ENCODE measurements around the gene NDRG3. TPM values are rescaled to one million over a fixed set of nuclear protein-coding genes. Genes with fewer than 3 reads are reported as not detected.

Gene NDRG3
- total and polyA plus RNA-seq, 2 of the 8 experiments (the other 6 are each of a cell fraction or from before 2014, with no cell fraction given) = 25.7 to 32.3 TPM

DNA sequence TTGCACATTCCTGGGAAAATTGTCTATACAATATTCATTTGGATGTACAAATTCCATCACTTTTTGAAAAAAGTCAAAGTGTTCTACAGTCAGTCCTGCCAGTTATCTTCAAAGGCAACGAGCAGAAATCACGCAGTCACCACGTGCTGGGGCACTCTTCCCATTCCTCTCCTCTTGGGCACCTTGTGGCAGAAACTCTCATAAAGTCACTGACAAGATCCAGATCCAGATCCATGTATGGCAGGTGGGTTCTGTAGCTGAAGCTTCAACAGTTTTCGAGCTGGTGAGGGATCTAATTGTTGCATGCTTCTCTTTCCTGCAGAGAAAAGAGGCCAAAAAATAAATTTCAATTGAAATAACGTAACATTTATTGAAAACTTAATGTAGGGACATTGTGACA, 6.7 kb upstream of the NDRG3 start:
- H3K23ac ChIP-seq (ENCODE audit: insufficient read length) = no peak overlapping the region
- H2AFZ ChIP-seq (ENCODE audit: low read length) = no peak overlapping the region
- no peak overlapping the region for H2AK5ac ChIP-seq (ENCODE audit: low read depth, low read length)
- no peak overlapping the region for H2BK5ac ChIP-seq (ENCODE audit: low read depth, low read length)
- no peak overlapping the region for H2BK15ac ChIP-seq (ENCODE audit: low read length)
- no peak overlapping the region for H3K27ac ChIP-seq (ENCODE audit: low read depth, low read length)
- H3K79me2 ChIP-seq (ENCODE audit: control insufficient read depth in 1 of 2, insufficient read depth in 2 of 2, low read length in 2 of 2) = no peaks in the 10 kb centered on the region
- no peaks in the 10 kb centered on the region for H3K9me3 ChIP-seq (ENCODE audit: insufficient read depth in 2 of 2, low read depth in 1 of 2, low read length in 1 of 2)
- DNase-seq (ENCODE audit: low read depth in 1 of 2, low spot score in 2 of 2) = no peak
- no peak overlapping the region for H3K4me3 ChIP-seq (ENCODE audit: extremely low read depth in 1 of 4, insufficient read depth in 2 of 4, low read depth in 3 of 4, low read length in 4 of 4)
- no peaks in the 10 kb centered on the region for H3K79me1 ChIP-seq (ENCODE audit: low read depth, low read length)
- no peak overlapping the region for H4K91ac ChIP-seq (replicated peaks; ENCODE audit: insufficient read length, low read length)
- H3K18ac ChIP-seq (ENCODE audit: extremely low read depth, low read length) = no peak overlapping the region
- H3K4me1 ChIP-seq (replicated peaks in 1 of 4; ENCODE audit: control insufficient read depth in 3 of 4, insufficient read depth in 4 of 4, low read length in 3 of 4) = no peaks in the 10 kb centered on the region
- FAIRE-seq = no peak
- 92% methylated on average over 5 of the region's 5 CpGs; no CpG with 5 or more reads in 1 of the 2 experiments for WGBS, 2 experiments (ENCODE audit: extremely low coverage in 1 of 2, insufficient coverage in 1 of 2, insufficient read length in 1 of 2, insufficient replicate concordance in 2 of 2, low coverage in 1 of 2, low lambda C conversion rate in 2 of 2, missing lambda C conversion rate in 1 of 2)
- no peak overlapping the region for H3K4me2 ChIP-seq (ENCODE audit: insufficient read depth in 1 of 2, low read depth in 2 of 2, low read length in 2 of 2)
- H3K56ac ChIP-seq (replicated peaks; ENCODE audit: insufficient read length, low read depth, low read length) = no peak overlapping the region
- H3K14ac ChIP-seq (ENCODE audit: insufficient read length) = no peak overlapping the region
- peaks cover 1 to 2% of the 10 kb centered on the region in 2 experiments for H4K20me1 ChIP-seq (replicated peaks in 1 of 2; ENCODE audit: control insufficient read depth in 1 of 2, insufficient read depth in 2 of 2, low read length in 2 of 2)
- H3K9ac ChIP-seq (replicated peaks in 1 of 4; ENCODE audit: extremely low read depth in 1 of 4, low read depth in 3 of 4, low read length in 3 of 4) = no peak overlapping the region
- H4K5ac ChIP-seq (ENCODE audit: insufficient read length, low read depth, low read length) = no peak overlapping the region
- no peak overlapping the region for H2BK12ac ChIP-seq (ENCODE audit: low read depth, low read length)
- peaks cover 10 to 48% (median 40%) of the 10 kb centered on the region in 4 experiments for H3K36me3 ChIP-seq (ENCODE audit: control insufficient read depth in 2 of 4, insufficient read depth in 4 of 4, low read length in 3 of 4)
- POLR2A ChIA-PET (ENCODE audit: partially characterized antibody) = interaction anchor here (0.8 to 1.2 kb wide), 2 partner anchors 11 to 68 kb away, joined by 3 read pairs; no protein-coding TSS in a partner anchor
- H3K4ac ChIP-seq (replicated peaks; ENCODE audit: insufficient read length, low read depth, low read length) = no peak overlapping the region
- H2BK20ac ChIP-seq (ENCODE audit: low read length) = no peak overlapping the region
- no peak overlapping the region for H2BK120ac ChIP-seq (replicated peaks; ENCODE audit: low read depth, low read length)
- H3K23me2 ChIP-seq (ENCODE audit: low read depth, low read length) = no peaks in the 10 kb centered on the region
- CTCF ChIA-PET (ENCODE audit: partially characterized antibody) = no interaction called here
- no peaks in the 10 kb centered on the region for H3K27me3 ChIP-seq (replicated peaks in 1 of 4; ENCODE audit: control insufficient read depth in 3 of 4, extremely low read depth in 1 of 4, insufficient read depth in 3 of 4, low read length in 3 of 4)
- H4K8ac ChIP-seq (ENCODE audit: extremely low read depth, insufficient read depth, low read length) = no peak overlapping the region
- no peak for TF ChIP-seq RFX5 (IDR thresholded peaks at IDR 0.05; ENCODE audit: borderline replicate concordance, low read depth, low read length)
- no peak for TF ChIP-seq SUZ12 (IDR thresholded peaks at IDR 0.05; ENCODE audit: low read length)
- no peak for TF ChIP-seq POLR2A (IDR thresholded peaks at IDR 0.05; ENCODE audit: control extremely low read depth in 1 of 2, low read depth in 2 of 2, low read length in 2 of 2)
- TF ChIP-seq CREB1 (IDR thresholded peaks at IDR 0.05) = no peak
- TF ChIP-seq USF2 (IDR thresholded peaks at IDR 0.05; ENCODE audit: low read length) = no peak
- no peak for TF ChIP-seq BRCA1 (IDR thresholded peaks at IDR 0.05; ENCODE audit: low read depth, low read length)
- no peak for TF ChIP-seq SRF (IDR thresholded peaks at IDR 0.05; ENCODE audit: low read depth, low read length)
- TF ChIP-seq SAP30 (IDR thresholded peaks at IDR 0.05; ENCODE audit: insufficient read depth, insufficient replicate concordance, low read length) = no peak
- TF ChIP-seq JUND (IDR thresholded peaks at IDR 0.05; ENCODE audit: low read length) = no peak
- no peak for TF ChIP-seq RXRA (IDR thresholded peaks at IDR 0.05; ENCODE audit: insufficient read depth, low read depth, low read length)
- TF ChIP-seq ZNF274 (IDR thresholded peaks at IDR 0.05; ENCODE audit: borderline replicate concordance, extremely low read depth, low read length) = no peak
- TF ChIP-seq JUN (IDR thresholded peaks at IDR 0.05; ENCODE audit: low read depth, low read length) = no peak
- TF ChIP-seq CTBP2 (IDR thresholded peaks at IDR 0.05; ENCODE audit: borderline replicate concordance, insufficient read depth, insufficient read length, low read length) = no peak

Measured in H1 (cell line).